ENCODE data around the gene RIPK3. TPM values are rescaled to one million over a fixed set of nuclear protein-coding genes. Genes with fewer than 3 reads are reported as not detected.

RIPK3 gene
- total RNA-seq, 1 experiment from 2014 or later: 0.35 TPM

- Histone ChIP-seq H3K27ac (ENCODE audit: insufficient read length, low read depth, low read length) (no peak overlapping the region), H4K8ac (replicated peaks; ENCODE audit: insufficient read length, low read depth, low read length) (no peak overlapping the region), H3K79me2 (ENCODE audit: insufficient read depth, low read length) (no peaks in the 10 kb centered on the region; the same call in 1 of the 2 replicates), H2BK20ac (ENCODE audit: low read depth, low read length, poor library complexity, severe bottlenecking) (no peak overlapping the region), H2BK120ac (ENCODE audit: low read depth, low read length, poor library complexity, severe bottlenecking) (no peak overlapping the region), H3K23me2 (ENCODE audit: insufficient read length, low read depth, low read length, poor library complexity, severe bottlenecking) (no peaks in the 10 kb centered on the region), H2BK5ac (ENCODE audit: insufficient read length, low read length) (no peak overlapping the region), H2AFZ (ENCODE audit: low read length) (no peak overlapping the region), H3K4ac (ENCODE audit: low read depth, low read length) (no peak overlapping the region), H3K14ac (ENCODE audit: insufficient read depth, low read length) (no peak overlapping the region), H4K5ac (ENCODE audit: insufficient read length, low read depth, low read length) (no peak overlapping the region), H3K9ac (ENCODE audit: extremely low read depth, insufficient read length, low read length) (no peak overlapping the region), H2BK12ac (ENCODE audit: insufficient read length, low read depth, low read length) (no peak overlapping the region), H3K4me2 (ENCODE audit: insufficient read depth, insufficient read length, low read length) (no peak overlapping the region), H4K20me1 (ENCODE audit: control insufficient read depth, insufficient read depth, insufficient read length) (no peaks in the 10 kb centered on the region), H4K91ac (ENCODE audit: insufficient read length, low read depth, low read length) (no peak overlapping the region), H2BK15ac (ENCODE audit: low read depth, low read length) (no peak overlapping the region), H3K18ac (ENCODE audit: insufficient read length, low read depth, low read length) (no peak overlapping the region), H3K9me3 (ENCODE audit: control insufficient read depth, low read depth, low read length) (no peaks in the 10 kb centered on the region), H3K79me1 (ENCODE audit: insufficient read depth, low read depth, low read length, poor library complexity, severe bottlenecking) (no peaks in the 10 kb centered on the region), H3K56ac (ENCODE audit: insufficient read length, low read depth, low read length) (no peak overlapping the region), H3K4me1 (ENCODE audit: insufficient read depth, low read length) (no peaks in the 10 kb centered on the region), H3T11ph (ENCODE audit: low read length) (no peak overlapping the region), H3K23ac (ENCODE audit: insufficient read length, low read depth, low read length) (no peak overlapping the region), H3K27me3 (ENCODE audit: insufficient read depth, low read length) (no peaks in the 10 kb centered on the region), H2AK5ac (ENCODE audit: insufficient read length, low read length) (no peak overlapping the region)
- DNase-seq: no peak
- H3K4me3 Mint-ChIP-seq: no peak overlapping the region
- H3K27me3 Mint-ChIP-seq (ENCODE audit: low read depth): peaks cover 6% of the 10 kb centered on the region
- WGBS (ENCODE audit: extremely low coverage, insufficient read length, low lambda C conversion rate): no CpG with 5 or more reads among the region's 2 CpGs
- no peaks in the 10 kb centered on the region for H3K9me3 Mint-ChIP-seq
- H3K27ac Mint-ChIP-seq: no peak overlapping the region
- TF ChIP-seq CTCF (conservative IDR thresholded peaks at IDR 0.05): no peak
- H3K36me3 Mint-ChIP-seq (ENCODE audit: insufficient read depth in 1 of 3, low read depth in 3 of 3): no peaks in the 10 kb centered on the region
- peaks cover 10% of the 10 kb centered on the region in 2 experiments for H3K4me1 Mint-ChIP-seq
Observed at GRCh38 chr14:24387009-24387345, 47.2 kb upstream of the RIPK3 start.
